DMS53 treated with DMSO at 0.1 percent for 48 hours (cell line): ENCODE results near the gene GRIA4.
A peak's percentile ranks its signal among the peaks of the same experiment; 100 is the strongest.
"Not testable (repeated sequence)": the region's sequence is repeated elsewhere in the genome, so short reads cannot be mapped to it uniquely, and the experiment has no call there.

Source experiments
- DNase-seq: peaks from one replicate; lab custom pipeline; 2025; ENCODE audit not compliant: unreplicated experiment; lab: John Stamatoyannopoulos, UW

Gene GRIA4

DNA sequence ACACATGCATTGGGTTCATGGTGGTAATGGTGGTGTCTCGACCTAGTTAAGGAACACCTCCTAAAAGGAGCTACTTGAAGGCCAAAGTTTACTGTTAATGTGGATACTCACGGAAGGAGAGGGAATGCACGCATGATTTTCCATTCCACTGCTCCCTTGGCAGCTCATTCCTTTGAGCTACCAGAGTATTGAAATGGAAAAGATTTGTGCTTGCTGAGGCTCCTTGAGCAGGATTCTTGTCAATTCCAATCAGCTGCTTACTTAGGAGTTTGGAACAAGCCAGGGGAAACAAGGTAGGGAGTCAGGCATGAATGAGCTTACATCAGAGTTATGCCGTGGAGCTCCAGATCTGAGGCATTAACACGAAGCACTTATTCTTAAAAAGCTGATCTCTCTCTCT, 108.8 kb downstream of the GRIA4 start:
- no peak for DNase-seq

DNA sequence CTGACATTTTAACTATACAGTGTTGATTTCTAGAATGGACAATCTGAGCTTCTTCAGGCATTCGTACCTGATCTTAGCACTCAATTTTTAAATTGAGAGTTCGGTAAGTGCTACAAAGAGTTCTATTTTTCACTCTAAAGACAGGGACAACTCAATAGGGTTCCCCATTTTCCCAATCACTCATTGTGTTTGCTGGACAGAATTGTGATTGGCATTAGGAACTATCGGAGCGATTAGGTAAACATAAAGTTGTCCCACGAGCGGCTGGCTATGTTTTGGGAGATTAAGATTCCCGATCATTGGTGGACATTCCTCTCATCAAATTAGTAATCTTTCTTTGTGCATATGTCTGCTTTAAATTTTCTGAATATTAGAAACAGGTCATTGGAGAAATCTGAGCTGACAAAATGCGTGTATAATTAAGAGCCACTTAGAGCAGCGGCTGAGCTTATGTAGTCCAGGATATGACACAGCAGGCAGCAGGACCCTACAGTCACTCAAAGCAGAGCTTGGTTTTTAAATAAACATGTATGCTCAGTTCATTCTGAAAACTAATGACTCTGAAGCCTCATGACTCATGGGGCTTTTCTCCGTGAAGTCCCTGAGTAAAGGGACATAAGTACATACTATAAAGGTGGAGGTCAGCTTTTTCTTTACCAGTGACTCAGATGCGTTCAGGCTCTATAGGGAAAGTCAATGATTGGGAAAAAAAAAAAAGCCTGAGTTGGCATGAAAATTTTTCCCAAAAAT, 109.4 kb downstream of the GRIA4 start:
- DNase-seq = peak; percentile 96

DNA sequence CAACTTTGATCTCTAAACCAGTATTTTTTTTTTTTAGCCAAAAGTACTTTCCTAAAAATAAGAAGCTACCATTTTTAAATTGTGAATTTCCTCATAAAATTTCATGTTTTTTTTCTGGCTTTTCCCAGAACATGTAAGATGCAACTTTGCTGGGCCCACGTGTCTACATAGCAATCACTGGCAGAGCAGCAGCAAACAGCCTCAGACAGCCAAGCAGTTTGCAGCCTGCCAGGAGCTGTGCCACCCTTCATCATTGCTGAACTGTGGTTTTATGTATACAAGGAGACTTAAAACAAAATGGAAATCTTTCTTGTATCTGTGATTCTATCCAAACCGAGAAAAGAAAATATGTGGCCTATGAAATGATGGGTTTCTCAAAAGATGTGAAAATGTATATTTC, 110.2 kb downstream of the GRIA4 start:
- DNase-seq = no peak

DNA sequence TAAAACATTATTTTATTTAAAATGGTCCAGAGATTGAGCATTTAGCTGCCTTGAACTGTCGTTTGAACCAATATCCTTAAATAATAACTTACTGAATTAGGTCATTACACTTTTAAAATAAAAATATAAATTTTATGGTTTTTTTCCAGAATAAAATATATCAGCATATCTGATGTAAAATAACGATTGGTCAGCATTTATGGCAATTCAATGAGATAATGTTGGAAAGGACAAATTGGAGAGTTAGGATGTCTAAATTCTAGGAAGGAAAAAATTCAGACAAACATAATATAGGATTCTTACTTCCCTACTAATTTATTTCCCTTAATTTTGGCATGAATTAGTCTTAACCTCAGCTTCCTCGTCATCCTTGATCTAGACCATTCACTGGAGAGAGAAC, 113.4 kb downstream of the GRIA4 start:
- no peak for DNase-seq

DNA sequence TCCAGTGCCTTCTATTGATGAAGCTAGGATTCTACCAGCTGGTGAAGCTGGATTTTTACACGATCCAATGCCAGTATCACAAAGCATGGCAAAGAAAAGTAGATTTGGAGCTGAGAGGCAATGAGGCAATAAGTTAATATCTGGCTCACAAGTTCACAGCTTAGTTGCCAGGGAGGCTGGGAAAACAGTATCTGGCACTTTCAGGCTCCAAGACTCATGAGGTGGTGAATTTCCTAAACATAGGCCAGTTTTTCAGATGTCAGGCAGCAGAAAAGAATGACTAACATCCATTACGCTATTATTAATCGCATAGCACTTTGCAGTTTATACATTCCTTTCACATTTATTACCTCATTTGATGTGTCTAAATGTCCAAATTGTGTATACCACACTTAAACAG, 122.7 kb downstream of the GRIA4 start:
- DNase-seq = no peak

DNA sequence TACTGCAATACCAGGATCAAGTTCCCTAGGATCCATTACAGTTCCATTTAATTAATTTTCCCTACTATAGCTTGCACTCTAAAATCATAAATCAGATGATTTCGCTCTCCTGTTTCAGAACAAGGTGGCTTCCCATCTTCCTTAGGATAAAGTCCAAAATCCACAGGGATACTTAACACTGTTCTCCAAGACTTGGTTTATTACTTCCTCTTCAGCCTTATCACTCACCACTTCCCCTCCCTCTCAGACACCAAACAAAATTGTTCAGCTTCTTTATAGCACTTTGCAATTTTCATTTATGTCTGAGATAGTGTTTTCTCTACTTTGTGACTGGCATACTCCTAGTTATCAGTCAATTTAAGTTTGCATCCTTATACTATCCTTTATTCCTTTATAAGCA, 124.6 kb downstream of the GRIA4 start:
- DNase-seq = no peak

DNA sequence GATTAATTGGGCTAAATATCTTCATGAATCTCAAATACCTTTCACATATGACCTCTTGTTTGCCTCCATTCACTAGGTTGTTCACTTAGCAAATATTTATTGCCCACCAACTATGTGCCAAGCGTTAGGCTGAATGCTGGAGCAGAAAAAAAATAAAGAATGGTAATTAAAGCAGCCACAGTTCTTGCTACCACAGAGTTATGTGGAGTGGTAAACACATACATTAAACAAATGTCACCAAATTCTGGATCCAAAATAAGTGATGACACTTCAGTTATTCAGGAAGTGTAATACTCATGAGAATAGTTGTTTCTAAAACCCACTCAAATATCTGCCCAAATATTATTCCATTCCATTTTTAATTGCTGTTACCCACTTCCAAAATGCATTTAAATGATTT, 128.4 kb downstream of the GRIA4 start:
- no peak for DNase-seq

DNA sequence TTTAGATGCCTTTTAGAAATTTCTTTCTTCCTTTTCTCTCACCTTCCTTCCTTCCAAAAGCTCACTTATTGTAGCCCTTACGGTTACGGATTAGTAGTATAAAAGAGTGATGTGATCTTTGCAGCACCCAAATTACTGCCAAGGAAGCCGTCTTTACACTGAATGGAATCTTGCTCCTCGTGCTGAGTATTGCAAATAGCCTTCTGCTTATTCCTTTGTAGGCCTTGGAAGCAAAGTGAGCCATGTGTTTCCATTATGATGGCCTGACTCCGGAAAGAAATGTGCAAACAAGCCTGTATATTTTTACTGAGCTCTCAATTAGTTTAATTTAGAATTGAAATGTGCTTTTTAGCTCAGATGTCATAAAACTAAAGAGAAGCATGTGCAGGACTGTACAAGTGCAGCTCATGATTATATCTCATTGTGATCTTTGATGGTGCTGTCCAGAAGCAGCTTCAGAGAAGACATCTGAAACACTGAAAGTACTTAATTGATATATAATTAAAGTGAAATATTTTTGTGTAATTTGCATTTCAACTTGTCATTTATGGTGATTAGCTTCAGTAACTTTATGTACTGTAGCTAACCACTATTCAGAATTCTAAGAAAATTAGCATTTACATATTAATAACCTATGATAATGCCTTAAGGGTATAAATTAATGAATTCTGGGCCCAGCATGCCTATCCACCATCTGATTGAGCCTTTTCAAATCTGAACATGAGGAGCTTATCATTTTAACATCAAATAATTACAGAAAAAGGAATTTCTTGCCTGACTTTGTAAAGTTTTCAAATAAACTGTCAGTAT, 129.3 kb downstream of the GRIA4 start:
- DNase-seq = no peak

DNA sequence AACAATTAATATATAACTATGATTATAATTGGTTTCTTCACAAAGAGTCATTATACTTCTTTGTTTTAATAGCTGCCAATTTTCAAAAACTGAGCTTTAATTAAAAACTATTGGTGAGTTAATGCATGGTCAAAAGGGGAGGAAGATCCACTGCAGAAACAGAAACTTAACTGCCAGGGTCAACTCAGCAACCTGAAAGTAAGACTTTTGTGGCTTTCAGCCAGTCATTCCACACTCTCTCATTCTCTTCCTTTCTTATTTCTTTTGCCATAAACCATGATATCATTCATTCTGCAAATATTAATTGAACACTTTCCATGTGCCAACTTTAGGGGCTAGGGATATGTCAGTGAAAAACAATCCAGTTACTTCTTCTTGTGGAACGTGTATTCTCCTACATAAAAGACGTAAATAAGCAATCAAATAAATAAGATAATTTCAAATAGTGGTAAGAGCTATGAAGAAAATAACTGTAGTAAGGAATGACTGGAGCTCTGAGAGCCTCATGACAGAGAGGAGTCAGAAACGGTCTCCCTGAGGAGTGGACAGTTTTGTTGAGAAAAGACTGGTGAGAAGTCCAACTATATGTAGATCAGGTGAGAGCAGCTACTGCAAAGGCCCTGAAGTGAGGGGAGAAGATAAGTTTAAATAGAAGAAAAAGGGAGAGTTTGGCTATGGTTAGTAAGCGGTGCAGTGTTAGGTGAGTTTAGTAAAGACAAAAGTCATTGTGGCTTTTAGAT, 130.5 kb downstream of the GRIA4 start:
- no peak for DNase-seq

DNA sequence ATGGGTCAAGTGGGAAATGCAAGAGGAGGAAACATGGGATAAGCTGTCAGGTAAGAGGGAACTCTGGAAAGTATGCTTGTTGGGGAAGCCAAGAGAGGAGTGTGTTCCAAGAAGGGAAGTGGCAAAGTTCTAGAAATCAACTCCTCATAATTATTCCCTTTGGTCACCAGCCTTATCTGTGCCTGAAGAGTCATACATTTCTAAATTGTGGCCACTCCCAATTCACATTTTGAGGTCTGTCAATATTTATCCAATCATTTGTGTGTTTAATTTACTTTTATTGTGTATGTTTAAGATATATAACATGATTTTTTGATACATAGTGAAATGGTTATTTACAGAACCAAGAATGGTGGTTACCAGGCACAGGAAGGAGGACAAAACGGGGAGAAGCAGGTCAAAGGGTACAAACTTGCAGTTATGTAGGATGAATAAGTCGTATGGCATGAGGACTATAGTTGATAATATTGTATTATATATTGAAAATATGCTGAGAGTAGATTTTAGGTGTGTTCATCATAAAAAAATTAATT, 131.7 kb downstream of the GRIA4 start:
- no peak for DNase-seq

DNA sequence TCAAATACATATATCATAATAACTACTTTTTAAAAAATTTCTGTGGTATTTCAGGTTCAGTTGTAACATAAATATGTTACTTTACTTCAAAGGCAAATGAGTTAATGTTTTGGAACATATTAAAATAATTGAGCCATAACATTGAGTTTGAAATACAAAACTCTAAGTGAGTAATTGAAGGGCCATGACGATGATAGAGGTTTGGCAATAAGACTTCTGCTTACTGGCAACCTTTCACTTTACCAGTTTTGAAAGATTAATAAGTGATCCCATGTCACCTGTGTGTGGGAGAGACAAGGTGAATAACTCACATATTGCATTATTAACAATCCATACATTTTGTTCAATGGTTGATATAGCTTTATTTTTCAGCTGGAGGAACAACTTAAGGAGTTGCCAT, 144.4 kb downstream of the GRIA4 start:
- DNase-seq = no peak

DNA sequence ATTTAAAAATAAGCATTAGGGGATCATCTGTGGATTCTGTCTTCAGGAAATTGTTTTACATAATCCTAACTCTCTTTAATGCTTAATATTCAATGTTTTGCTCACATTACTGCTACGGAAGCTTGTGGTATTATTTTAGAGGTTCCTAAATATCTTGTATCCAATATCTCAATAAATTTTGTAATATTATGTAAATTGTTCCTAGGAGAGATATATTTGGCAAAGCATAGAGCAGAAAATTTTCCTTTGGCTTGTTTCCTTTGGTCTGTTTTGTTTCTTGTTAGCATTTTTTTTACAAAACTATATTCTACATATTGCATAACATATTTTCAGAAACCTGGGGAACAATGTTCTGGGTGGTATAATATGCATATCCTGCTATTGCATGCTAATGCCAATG, 144.8 kb downstream of the GRIA4 start:
- no peak for DNase-seq

DNA sequence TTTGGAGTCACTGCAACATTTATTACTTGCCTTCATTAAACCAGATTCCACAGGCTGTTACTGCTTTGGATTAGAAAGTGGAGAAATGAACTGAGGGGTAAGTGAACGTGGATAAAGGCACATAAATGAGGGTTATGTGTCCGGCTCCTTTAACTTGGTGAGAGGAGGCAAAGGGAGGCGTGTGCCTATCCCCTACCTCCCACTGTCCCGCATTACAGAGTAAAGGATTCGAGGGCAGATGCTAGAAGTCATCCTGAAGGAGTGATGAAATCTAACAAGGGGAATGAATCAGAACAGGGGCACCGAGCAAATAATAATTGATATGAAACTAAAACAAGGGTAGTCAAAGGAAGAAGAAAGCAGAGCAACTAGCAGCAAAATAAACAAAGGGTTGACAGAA, 147.2 kb downstream of the GRIA4 start:
- DNase-seq = no peak

DNA sequence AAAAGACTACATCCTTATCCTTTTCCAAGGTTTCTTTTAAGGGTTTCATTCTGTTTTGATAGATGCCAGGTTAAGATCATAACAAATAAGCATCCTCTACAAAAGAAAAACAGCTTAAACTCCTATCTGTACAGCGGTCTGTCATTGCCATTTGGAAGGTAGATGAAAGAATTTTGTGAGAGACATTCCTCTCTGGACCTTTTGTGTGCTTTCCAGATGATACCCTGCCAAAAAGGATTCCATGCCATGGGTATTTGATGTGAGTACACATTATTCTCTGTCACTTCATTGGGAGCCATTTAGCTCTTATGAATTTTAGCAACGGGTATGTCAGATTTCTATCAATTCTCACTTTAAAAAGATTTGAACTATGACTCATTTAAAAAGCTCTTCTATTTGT, 153.7 kb downstream of the GRIA4 start:
- DNase-seq = no peak

DNA sequence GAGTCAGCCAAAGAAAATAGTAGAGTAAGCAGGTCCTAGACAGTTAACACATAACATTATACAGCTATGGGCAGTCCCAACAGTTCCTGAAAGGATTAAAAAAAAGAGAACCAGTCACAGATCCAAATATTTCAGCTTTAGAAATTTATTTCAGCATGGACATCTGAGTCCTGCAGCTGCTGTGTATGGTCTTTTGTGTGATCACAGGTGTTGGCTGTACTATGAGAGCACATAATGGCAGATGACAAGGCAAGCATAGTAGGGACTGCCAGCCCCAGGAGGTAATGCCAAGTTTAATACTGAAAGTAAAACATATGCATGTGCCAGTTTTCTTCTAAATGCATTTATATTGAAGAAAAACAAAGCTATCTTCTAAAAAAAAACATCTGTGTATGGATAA, 158.1 kb downstream of the GRIA4 start:
- DNase-seq = no peak

DNA sequence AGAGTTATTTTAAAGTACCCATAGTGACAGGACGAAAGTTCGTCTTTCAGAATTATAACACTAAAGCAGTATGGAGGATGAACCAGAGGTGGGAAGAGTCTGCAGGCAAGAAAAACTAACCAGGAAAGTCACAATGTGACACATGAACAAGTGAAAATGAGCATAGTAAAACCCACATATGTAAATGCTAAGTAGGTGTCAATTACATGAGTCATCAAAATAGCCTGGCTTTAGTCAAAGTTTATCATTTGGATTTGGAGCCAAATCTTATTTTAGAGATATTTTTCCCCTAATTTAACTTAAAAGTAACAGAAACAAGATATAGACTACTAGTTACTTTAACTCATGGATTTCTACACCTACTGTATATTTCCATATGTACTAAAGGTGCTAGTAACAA, 159.8 kb downstream of the GRIA4 start:
- DNase-seq = no peak

DNA sequence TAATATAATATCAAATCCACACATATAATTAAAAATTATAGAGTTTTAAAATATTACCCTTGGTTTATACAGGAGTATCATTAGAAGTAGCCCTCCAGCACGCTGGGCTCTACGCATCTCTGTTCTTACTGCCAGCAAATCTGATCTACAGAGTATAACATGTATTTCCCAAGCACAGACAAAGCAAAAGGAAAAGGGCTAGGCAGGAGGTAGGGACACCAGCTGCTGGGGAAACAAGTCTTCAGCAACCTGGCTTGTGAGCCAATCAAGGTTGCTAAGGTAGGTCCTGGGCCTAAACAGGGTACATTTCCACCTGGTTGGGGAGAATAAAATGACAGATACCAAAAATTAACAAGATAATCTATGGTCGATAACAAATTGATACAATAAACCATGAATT, 163.6 kb downstream of the GRIA4 start:
- not testable (repeated sequence) for DNase-seq

DNA sequence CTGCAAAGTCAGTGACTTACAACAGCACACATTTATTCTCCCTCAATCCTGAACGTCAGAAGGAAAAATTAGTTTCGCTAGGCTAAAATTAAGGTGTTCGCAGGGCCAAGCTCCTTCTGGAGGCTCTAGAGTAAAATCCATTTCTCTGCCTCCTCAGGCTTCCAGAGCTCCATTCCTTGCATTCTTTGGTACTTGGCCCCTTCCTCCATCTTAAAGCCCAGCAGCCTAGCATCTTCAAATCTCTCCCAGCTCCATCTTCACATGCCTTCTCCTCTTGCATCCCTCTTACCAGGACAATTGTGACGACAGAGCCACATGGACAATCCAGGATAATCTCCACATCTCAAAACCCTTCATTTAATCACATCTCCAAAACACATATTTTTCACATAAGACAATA, 165.0 kb downstream of the GRIA4 start:
- DNase-seq = no peak

DNA sequence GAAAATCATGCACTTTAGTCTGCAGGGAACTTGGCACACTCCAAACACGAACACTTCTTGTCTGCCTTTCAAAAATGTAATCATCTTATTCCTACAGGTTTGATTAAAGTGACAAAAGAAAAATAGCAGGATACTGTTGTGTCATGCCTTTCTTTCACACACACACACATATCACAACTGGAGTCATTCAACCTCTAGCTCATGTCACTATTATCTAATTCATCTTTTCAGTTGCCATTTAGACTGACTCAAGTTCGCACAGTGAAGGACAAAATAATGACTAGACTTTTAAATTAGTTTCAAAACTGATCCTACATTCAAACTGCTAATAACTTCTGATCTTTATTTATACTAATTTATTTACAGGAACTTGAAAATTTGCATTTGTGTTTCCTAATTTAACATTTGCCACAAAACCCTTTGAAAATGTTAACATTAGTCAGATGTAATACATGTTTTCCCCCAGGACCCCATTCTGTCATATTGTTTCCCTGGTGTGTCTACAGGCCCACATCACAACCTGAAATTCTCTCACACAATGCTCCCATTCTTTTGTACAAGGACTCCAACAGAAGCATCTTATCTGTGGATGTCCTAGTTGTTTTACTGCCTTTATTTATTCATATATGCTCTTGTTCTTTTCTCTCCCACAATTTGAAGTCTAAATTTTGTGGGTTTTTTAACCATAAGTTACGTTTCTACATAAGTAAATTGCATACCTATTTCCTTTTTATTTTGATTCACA, 171.1 kb downstream of the GRIA4 start:
- DNase-seq = no peak

DNA sequence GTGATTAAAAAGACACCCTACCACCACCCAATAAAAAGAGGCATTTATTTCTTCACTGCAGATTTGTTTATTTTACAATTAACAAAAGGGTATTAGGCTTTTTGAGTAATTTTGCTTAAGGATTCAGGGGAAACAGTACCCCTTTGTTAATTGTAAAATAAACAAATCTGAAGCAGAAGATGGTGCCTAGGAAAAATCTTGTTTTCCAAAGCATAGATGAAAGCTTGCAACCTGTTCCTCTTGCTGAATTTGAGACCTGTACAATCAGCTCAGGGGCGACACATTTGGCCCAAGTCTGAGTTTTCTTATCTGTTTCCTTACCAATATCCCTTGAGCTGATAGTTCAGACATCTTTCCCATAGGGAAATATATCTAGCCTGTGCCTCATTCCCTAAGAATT, 171.9 kb downstream of the GRIA4 start:
- DNase-seq = no peak

DNA sequence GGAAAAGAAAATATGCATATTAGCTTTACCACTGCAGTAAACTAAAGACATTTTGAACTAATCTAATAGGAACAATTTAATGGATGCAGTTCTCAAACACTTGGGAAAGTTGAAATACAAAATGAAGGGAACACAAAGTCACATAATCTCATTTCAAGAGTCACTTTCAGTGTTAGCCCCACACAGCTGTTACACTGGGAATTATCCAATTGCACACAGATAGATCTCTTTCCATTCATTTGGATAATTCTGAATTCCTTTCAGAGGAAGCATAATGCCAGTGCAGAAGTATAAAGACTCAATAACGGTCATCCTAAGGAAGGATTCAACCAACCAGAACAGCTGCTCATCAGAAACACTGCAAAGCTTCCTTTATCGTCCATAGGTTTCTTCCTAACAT, 173.3 kb downstream of the GRIA4 start:
- DNase-seq = no peak
